Stimulated activated CD8-positive, alpha-beta memory T cell treated with anti-CD3 and anti-CD28 coated beads, Interleukin-12 subunit alpha, Interleukin-12 subunit beta, amount 100 ng/mL, for 24 hours (primary cell): Measurements from ENCODE around the gene EPB41L4A.
"Not testable (repeated sequence)": the region's sequence is repeated elsewhere in the genome, so short reads cannot be mapped to it uniquely, and the experiment has no call there.

Experiments used
- DNase-seq: peaks from one replicate; pipeline ENCODE4 v3.0.0-alpha.2; 2020; ENCODE audit errors: extremely low read depth

EPB41L4A gene

GRCh38 chr5:112253478-112254250, 165.4 kb downstream of the EPB41L4A start:
- no peak for DNase-seq

- DNase-seq = no peak
Observed at GRCh38 chr5:112250551-112250950, 168.5 kb downstream of the EPB41L4A start.

GRCh38 chr5:112248623-112249022, 170.5 kb downstream of the EPB41L4A start:
- DNase-seq = no peak

GRCh38 chr5:112247960-112248359, 171.1 kb downstream of the EPB41L4A start:
- no peak for DNase-seq

- no peak for DNase-seq
Observed at GRCh38 chr5:112245656-112246055, 173.4 kb downstream of the EPB41L4A start.

GRCh38 chr5:112239996-112240395, 179.1 kb downstream of the EPB41L4A start:
- no peak for DNase-seq

- no peak for DNase-seq
Observed at GRCh38 chr5:112238473-112238872, 180.6 kb downstream of the EPB41L4A start.

- no peak for DNase-seq
Observed at GRCh38 chr5:112237456-112237855, 181.6 kb downstream of the EPB41L4A start.

GRCh38 chr5:112234000-112234399, 185.1 kb downstream of the EPB41L4A start:
- no peak for DNase-seq

- DNase-seq = no peak
Observed at GRCh38 chr5:112232667-112233066, 186.4 kb downstream of the EPB41L4A start.

- DNase-seq = no peak
Observed at GRCh38 chr5:112230606-112231005, 188.5 kb downstream of the EPB41L4A start.

GRCh38 chr5:112228667-112229066, 190.4 kb downstream of the EPB41L4A start:
- DNase-seq = no peak

GRCh38 chr5:112227911-112228631, 191.0 kb downstream of the EPB41L4A start:
- DNase-seq = no peak

- no peak for DNase-seq
Observed at GRCh38 chr5:112226215-112226614, 192.9 kb downstream of the EPB41L4A start.

GRCh38 chr5:112222997-112223396, 196.1 kb downstream of the EPB41L4A start:
- DNase-seq = not testable (repeated sequence)

GRCh38 chr5:112221128-112221527, 197.9 kb downstream of the EPB41L4A start:
- no peak for DNase-seq

- DNase-seq = no peak
Observed at GRCh38 chr5:112219000-112219399, 200.1 kb downstream of the EPB41L4A start.

GRCh38 chr5:112217843-112218579, 201.1 kb downstream of the EPB41L4A start:
- no peak for DNase-seq

- DNase-seq = no peak
Observed at GRCh38 chr5:112216140-112216539, 202.9 kb downstream of the EPB41L4A start.

GRCh38 chr5:112210430-112211005, 208.6 kb downstream of the EPB41L4A start:
- no peak for DNase-seq

- DNase-seq = no peak
Observed at GRCh38 chr5:112208699-112209615, 210.1 kb downstream of the EPB41L4A start.
